HG03575 (cell line): ENCODE data around the gene SCG3.

Experiments
- ATAC-seq: cut with Tn5 transposase; IDR thresholded peaks from one replicate; pipeline ENCODE4 v1.9.1; 2021; ENCODE audit not compliant: unreplicated experiment, insufficient number of reproducible peaks, low FRiP score; ENCODE audit errors: extremely low read depth

SCG3 gene

DNA sequence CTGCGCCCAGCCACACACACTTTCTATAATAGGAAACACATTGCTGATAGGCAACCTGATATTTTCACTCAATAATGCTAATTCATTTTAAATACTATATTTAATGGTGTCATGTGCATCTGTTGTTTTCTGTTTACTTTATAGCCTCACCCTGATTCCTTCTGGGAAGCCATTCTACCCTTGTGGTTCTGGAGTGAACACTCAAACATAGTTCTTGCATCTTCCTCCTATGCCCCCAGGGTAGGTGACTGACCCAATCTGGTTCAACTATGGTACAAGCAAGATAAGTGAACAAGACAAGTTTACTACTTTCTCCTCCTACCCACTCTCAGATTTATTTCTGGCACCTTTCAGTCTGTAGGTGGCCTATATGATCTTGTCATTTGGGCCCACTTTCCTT, 4.3 kb upstream of the SCG3 start:
- no peak for ATAC-seq

DNA sequence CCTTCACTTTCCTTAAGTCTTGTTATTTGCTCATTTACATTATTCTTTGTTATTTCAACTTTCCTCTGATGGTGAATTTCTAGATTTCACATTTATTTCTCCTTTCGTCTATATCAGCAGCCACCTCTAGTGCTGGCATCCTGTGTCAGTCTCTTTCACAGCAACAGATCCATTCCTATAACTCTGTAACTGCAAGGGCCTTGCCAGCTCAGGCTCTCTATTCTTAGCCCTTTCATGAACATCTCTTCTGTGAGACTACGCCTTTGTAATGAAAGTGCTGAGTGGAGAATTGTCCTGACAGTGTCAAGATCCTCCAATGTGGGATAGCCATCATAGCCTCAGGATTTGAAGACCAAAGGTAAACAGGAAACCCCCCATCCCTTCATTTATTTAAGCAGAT, 3.9 kb upstream of the SCG3 start:
- ATAC-seq, result no peak

DNA sequence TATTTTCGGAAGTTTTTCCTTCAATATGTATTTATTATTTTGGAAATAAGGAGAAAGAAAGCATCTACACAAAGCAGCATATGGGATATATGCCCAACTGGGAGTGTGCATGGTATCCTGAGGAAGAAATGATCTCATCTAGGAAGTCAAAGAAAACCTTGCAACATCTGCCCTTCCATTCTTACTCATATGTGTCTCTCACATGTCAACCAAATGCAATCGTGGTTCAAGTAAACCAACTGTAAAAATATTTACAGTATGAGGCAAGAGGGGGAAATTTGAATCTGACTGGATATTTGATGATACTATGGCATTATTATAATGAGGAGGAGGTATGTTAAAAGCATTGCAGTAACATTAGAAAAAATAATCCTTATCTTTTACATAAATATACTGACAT, 3.2 kb upstream of the SCG3 start:
- no peak for ATAC-seq

DNA sequence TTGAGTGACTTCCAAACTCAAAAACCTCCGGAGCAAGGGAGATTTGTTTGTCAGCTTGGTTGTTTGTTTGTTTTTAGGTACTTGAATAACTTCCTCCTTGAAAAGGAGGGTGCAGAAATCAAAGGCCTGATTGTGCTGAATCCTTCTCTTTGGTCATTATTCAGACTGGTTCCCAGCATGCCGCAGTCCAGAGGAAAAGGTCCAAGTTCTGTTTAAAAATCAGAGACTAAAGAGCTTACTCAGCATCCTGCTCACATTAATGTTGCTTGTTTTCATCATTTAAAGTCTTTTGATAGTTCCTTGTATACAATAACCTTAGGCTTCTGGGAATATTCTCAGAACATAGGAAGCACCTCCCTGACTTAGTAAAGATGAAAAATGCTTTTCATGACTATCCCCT, 982 bp upstream of the SCG3 start:
- no peak for ATAC-seq

DNA sequence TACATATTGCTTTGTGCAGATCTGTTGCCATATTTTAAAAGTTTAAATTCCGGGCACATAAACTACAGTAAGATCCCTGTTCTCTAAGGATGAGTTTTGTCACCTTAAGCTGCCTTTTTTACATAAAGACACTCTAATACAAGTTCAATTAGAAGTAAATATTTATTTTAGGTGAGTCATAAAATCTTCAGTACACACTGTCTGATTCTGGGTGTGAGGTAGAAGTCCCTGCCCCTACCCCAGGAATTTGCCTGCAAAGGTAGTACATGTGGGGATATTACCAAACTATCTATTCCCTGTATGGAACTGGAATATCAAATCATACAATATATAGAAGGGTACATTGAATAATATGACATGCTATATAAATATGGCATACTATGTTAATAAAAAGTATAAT, 6.3 kb downstream of the SCG3 start:
- ATAC-seq, result no peak

DNA sequence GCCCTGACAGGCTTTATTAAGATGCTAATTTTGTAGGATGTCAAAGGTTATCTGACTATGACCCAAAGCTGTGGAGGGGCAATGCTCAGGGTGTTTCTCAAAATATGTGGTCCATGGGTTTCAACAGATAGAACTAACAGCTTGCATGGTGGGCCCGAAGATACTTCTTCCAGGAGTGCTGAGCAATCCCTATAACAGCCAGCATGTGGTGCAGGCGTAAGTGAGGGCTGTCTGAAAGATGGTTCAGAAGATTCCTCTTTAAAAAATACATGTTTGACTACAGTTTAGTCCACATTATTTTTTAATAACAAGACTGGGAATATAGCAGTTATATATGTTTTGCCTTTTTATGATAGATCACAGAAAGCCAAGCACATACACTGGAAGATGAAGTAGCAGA, 7.6 kb downstream of the SCG3 start:
- ATAC-seq, result no peak

DNA sequence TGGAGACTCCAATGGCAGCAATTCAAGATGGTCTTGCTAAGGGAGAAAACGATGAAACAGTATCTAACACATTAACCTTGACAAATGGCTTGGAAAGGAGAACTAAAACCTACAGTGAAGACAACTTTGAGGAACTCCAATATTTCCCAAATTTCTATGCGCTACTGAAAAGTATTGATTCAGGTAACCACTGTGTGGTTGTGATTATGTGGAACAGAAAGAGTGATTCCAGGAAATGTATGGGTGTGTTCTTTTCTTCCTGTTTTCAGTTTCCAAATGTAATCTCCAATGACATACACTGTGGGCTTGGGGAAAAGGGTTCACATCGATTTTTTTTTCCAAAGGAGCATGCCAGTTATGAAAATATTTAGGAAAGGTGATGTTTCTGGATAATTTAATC, 10.9 kb downstream of the SCG3 start:
- no peak for ATAC-seq

DNA sequence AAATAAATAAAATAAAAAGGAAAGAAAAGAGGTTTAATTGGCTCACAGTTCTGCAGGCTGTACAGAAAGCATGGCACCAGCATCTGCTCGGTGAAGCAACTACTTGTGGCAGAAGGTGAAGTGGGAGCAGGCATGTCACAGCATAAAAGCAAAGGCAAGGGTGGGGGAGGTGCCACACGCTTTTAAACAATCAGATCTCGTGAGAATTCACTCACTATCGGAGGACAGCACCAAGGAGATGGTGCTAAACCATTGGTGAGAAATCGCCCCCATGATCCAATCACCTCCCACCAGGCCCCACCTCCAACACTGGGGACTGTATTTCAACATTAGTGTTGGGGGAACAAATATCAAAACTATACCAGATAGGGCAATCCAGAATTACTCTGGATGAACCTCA, 15.3 kb downstream of the SCG3 start:
- no peak for ATAC-seq

DNA sequence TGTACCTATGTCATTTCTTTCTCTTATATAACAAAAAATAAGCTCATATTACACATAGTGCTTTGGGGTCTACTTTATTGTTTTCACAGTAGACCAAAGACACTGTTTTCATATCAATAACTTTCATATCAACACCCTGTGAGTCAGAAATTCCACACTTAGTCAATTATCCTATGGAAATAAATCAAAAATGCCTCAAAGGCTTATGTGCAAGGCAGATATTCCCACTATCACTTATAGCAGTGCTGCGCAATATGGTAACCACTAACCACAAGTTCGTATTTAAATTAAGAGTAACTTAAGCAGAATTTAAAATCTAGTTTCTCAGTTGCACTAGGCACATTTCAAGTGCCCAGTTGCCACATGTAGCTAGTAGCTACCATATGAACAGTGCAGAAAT, 15.9 kb downstream of the SCG3 start:
- ATAC-seq, result no peak

DNA sequence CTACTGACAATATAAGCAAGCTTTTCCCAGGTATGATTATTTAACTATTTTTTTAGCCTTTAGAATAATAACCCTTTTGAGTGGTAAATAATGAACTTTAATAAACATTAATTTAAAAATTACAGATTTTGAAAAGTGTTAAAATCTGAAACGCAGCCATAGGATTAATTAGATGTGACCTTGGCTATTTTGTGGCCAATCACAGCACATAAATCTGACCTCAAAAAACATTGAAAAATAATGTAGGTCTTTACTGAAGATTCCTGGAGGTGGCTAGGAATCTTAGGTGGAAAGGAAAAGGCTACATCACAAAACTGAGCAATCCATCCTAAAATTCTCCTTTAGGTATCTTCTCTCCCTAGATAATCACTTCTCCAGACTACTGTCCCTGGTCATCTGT, 18.1 kb downstream of the SCG3 start:
- ATAC-seq, result no peak

DNA sequence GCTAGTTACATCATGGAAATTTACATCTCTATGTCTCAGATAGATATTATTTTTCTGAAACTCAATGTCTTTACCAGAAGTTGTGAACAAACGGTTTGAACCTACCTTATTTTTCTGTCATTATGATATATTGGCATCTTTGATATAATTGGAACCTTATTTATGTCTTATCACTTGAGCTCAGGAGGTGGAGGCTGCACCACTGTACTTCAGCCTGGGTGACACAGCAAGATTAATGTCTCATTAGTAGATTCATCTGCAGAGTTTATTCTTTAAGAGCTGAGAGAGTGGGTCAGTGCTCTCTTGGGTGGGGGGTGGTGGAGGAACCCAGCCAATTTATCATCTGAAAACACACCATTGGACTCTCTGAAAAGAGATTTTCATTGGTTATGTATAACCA, 21.4 kb downstream of the SCG3 start:
- ATAC-seq, result no peak

DNA sequence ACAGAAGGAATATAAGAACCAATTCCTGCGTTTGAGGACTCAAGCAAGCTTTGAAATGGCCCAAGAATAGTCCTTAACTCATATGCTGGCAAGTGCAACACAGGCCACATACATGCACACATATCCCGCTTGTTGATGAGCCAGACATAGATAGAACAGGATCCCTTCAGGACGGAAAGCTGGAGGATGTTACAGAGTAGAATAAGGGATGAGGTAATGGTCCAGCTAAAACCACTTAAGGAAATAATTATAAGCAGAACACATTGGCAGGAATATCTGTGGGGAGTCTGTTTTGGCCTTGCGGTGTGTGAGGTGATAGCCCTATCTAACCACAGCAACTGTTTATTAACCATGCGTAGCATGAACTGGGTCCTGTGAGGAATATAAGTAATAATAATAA, 25.0 kb downstream of the SCG3 start:
- no peak for ATAC-seq

DNA sequence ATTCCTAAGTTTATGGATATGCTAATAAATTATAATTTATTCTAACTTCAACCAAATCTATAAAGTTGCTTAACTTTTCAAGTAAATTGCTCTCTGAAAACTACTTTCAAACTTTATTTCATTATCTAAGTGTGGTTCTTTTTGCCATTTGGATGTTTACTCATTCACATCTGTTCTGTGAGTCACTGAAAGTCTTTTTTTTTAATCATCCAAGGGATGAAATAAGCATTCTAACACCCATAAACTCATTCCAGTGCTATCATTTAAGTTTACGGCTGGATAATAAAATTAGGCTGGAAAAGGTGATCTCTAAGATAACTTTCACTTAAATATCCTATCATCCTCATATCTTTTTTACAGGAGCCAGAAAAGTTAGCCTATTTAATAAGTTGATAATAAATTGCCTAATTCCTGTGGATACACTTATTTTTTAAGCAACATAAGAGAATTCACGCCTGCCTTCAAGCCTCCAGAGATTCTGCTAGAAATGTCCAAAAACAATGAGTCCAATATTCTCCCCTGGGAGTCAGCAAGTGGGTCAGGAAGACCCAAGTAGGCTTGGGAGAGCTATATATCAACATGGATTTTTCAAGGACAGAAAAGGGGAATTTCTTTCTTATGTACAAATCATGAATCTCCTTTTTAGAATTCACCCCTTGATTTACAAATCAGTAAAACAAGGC, 25.8 kb downstream of the SCG3 start:
- no peak for ATAC-seq

DNA sequence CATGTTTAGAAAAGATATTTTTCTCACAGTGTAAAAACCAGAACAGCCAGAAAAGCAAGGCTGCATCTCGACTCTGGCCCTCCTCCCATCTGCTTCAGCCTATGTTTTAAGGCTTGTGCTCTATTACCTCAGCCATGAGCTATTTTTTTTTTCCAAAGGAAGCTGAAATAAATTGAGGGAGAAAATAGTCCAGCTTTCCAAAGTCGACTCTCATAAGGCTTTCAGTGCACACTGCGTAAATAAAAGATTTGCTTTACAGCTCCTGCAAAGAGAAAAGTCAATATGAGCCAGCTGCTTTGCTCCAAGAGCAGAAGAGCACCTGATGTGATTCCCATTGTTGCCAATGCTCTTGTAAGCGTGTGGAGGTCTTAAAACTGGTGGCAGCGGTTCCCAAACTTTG, 26.7 kb downstream of the SCG3 start:
- no peak for ATAC-seq

DNA sequence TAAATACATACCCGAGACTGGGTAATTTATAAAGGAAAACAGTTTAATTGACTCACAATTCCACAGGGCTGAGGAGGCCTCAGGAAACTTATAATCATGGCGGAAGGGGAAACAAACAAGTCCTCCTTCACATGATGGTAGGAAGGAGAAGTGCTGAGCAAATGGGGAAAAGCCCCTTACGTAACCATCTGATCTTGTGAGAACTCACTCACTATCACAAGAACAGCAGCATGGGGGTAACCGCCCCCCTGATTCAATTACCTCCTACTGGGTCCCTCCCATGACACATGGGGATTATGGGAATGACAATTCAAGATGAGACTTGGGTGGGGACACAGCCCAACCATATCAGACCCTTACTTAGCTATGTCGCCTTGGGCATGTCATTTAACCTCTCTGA, 27.7 kb downstream of the SCG3 start:
- no peak for ATAC-seq

DNA sequence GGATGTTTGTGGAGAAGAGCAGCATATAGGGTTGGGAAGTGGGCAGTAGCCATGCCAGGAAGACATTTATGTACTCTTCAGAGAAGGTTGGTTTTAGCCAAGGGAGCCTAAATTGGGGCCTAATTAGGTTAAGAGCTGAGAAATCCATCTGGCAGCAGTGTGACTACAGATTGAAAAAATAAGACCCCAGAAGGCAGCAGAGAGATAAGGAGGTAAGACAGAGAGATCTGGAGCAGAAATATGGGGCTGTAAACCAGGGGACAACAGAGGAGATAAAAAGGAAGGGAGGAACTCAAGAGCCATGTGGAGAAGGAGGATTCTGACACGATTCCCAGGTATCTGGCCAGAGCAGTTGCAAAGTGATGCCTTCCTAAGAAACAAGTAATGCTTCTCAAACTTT, 32.9 kb downstream of the SCG3 start:
- no peak for ATAC-seq

DNA sequence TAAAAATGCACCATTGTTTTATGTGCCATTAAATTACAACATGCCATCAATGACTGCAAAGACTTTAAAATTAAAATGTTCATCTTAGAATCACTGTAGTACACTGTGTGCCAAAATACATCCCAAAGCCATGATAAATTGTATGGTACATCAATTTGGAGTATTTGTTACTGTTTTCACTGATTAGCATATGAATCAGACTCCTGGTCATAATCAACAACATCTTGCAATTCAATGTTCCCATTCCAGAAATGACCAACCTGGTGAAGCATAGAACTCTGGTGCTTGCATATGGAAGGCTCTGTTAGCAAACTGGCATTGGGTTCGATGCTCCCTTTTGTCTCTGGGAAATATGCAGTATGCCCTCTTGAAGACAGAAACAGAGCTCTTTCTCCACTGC, 33.6 kb downstream of the SCG3 start:
- no peak for ATAC-seq

DNA sequence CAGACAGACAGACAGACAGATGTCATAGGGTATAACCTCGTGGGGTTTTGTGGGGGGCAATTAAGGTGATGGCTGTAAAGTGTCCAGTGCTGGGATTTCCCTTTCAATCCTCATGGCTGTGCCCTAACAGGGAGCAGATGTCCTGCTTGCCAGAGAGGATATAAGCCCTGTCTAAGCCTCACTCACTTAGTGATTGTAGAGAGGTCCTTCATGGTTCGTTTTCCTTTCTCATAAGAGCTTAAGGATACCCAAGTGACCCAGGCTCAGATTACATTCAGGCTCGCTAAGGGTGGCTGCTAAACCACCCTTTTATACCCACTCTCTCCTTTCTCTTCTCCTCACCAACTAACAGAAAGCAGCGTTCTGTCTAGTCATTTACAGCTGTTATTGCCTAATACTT, 36.9 kb downstream of the SCG3 start:
- no peak for ATAC-seq

DNA sequence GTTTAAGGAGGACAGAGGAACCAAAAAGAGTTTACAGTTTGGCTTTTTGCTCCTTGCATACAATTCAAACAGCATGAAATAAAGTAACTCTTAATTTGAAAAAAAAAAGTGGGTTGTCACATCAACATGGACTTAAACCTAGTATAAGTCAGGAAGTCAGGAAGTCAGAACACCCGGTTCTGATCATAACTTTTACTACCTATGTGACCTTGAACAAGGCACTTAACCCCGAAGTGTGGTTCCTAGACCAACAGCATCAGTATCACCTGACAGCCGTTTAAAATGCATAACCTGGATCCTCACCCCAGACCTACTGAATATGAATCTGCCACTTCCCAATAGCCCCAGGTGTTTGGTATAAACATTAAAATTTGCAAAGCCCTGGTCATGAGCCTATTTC, 37.4 kb downstream of the SCG3 start:
- no peak for ATAC-seq

DNA sequence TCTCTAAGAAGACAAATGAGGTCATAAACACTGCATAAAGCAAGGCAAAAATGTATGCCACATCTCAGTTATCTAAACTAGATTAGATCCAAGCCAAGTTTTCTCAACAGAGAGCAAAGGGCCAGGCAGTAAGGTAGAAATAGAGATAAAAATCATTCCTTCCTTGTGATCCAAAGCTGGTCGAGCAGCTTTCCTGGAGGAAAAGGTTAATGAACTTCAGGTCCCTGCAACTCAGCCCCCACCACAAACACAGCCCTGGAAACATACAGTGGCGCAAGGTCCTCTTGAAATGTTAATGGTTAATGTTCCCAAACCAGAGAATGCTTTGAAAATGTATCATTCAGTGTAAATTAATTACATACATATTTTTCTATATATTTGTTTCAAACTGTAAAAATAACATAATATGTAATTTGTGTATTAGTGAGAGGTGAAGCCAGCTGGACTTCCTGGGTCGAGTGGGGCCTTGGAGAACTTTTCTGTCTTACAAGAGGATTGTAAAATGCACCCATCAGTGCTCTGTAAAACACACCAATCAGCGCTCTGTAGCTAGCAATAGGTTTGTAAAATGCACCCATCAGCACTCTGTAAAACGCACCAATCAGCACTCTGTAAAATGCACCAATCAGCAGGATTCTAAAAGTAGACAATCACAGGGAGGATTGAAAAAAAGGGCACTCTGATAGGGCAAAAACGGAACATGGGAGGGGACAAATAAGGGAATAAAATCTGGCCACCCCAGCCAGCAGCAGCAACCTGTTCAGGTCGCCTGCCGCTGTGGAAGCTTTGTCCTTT, 39.1 kb downstream of the SCG3 start:
- no peak for ATAC-seq
